Stimulated activated CD4-positive, alpha-beta T cell treated with anti-CD3 and anti-CD28 coated beads, Interleukin-2, amount 100 ng/mL, for 4 hours (primary cell): ENCODE data around the gene IMPA2.
"Not testable (repeated sequence)": the region's sequence is repeated elsewhere in the genome, so short reads cannot be mapped to it uniquely, and the experiment has no call there.

Experiments
- DNase-seq: peaks from one replicate; pipeline ENCODE4 v3.0.0-alpha.2; 2020; ENCODE audit warnings: low read depth

IMPA2 gene

GRCh38 chr18:12049978-12050811 lies 68.9 kb downstream of the IMPA2 start:
- no peak for DNase-seq

GRCh38 chr18:12052866-12053265 lies 71.6 kb downstream of the IMPA2 start:
- DNase-seq, result no peak

GRCh38 chr18:12053289-12053688 lies 72.0 kb downstream of the IMPA2 start:
- DNase-seq, result no peak

- no peak for DNase-seq
Measured at GRCh38 chr18:12056034-12056883, 75.0 kb downstream of the IMPA2 start.

GRCh38 chr18:12056884-12057402 lies 75.6 kb downstream of the IMPA2 start:
- no peak for DNase-seq

GRCh38 chr18:12057419-12058039 lies 76.2 kb downstream of the IMPA2 start:
- DNase-seq, result no peak

GRCh38 chr18:12059334-12060181 lies 78.3 kb downstream of the IMPA2 start:
- no peak for DNase-seq

- no peak for DNase-seq
Measured at GRCh38 chr18:12060182-12060870, 79.0 kb downstream of the IMPA2 start.

- DNase-seq, result no peak
Measured at GRCh38 chr18:12061685-12062084, 80.4 kb downstream of the IMPA2 start.

- DNase-seq, result no peak
Measured at GRCh38 chr18:12062974-12063373, 81.7 kb downstream of the IMPA2 start.

GRCh38 chr18:12064086-12064763 lies 82.9 kb downstream of the IMPA2 start:
- no peak for DNase-seq

- no peak for DNase-seq
Measured at GRCh38 chr18:12065397-12065796, 84.1 kb downstream of the IMPA2 start.

GRCh38 chr18:12066910-12067511 lies 85.7 kb downstream of the IMPA2 start:
- no peak for DNase-seq

GRCh38 chr18:12067671-12068070 lies 86.4 kb downstream of the IMPA2 start:
- DNase-seq, result no peak

GRCh38 chr18:12068316-12068949 lies 87.1 kb downstream of the IMPA2 start:
- DNase-seq, result not testable (repeated sequence)

- DNase-seq, result no peak
Measured at GRCh38 chr18:12068950-12069320, 87.6 kb downstream of the IMPA2 start.

- not testable (repeated sequence) for DNase-seq
Measured at GRCh38 chr18:12071066-12071465, 89.8 kb downstream of the IMPA2 start.

- DNase-seq, result no peak
Measured at GRCh38 chr18:12072996-12073395, 91.7 kb downstream of the IMPA2 start.

- DNase-seq, result no peak
Measured at GRCh38 chr18:12074736-12075135, 93.4 kb downstream of the IMPA2 start.
